Measurements from ENCODE around the gene INF2. TPM values are rescaled to one million over a fixed set of nuclear protein-coding genes. Genes with fewer than 3 reads are reported as not detected.
A peak's percentile ranks its signal among the peaks of the same experiment; 100 is the strongest.

Gene INF2
- total RNA-seq, 1 donor, result 49.2 TPM

GRCh38 chr14:104752423-104752734 is 63.0 kb downstream of the INF2 start:
- Histone ChIP-seq H3K27me3 (ENCODE audit: insufficient read depth, low read length) (no peaks in the 10 kb centered on the region), H3K9me3 (ENCODE audit: low read depth, low read length) (no peaks in the 10 kb centered on the region), H4K20me1 (ENCODE audit: insufficient read depth, low read length) (peaks cover 34% of the 10 kb centered on the region), H3K36me3 (ENCODE audit: insufficient read depth, low read length) (peaks cover 17% of the 10 kb centered on the region), H3K27ac (ENCODE audit: low read depth, low read length) (peak overlapping the region; percentile 58), H3K4me2 (ENCODE audit: insufficient read depth, low read length) (peak overlapping the region; percentile 90), H2AFZ (ENCODE audit: low read length) (peak overlapping the region; percentile 98), H3K79me2 (ENCODE audit: insufficient read depth, low read length) (peaks cover 45% of the 10 kb centered on the region), H3K4me3 (ENCODE audit: insufficient read depth, low read length) (peak overlapping the region; percentile 99), H3K4me1 (ENCODE audit: insufficient read depth, low read length) (peaks cover 28% of the 10 kb centered on the region)
- TF ChIP-seq CTCF (IDR thresholded peaks at IDR 0.05; ENCODE audit: extremely low read depth, low read depth, low read length), result no peak
- peak; percentile 100 for DNase-seq (ENCODE audit: insufficient read length, low spot score, missing footprints)

- peaks cover 50% of the 10 kb centered on the region for H3K79me2 ChIP-seq (ENCODE audit: insufficient read depth, low read length)
- peak within 1 kb of the TSS; percentile 99 for H3K4me3 ChIP-seq (ENCODE audit: insufficient read depth, low read length)
Observed at GRCh38 chr14:104752735-104753527, 63.5 kb downstream of the INF2 start, which contains the start of gene SIVA1. Gene SIVA1 (plus strand): TSS chr14:104753147. CDS start chr14:104753202, 55 bp downstream.

GRCh38 chr14:104753528-104754212 is 64.3 kb downstream of the INF2 start:
- H2AFZ ChIP-seq (ENCODE audit: low read length), result peak overlapping the region; percentile 65
- H3K79me2 ChIP-seq (ENCODE audit: insufficient read depth, low read length), result peaks cover 54% of the 10 kb centered on the region
- DNase-seq (ENCODE audit: insufficient read length, low spot score, missing footprints), result peak; percentile 76
- H3K4me2 ChIP-seq (ENCODE audit: insufficient read depth, low read length), result peak overlapping the region; percentile 97
- TF ChIP-seq CTCF (IDR thresholded peaks at IDR 0.05; ENCODE audit: extremely low read depth, low read depth, low read length), result no peak
- H4K20me1 ChIP-seq (ENCODE audit: insufficient read depth, low read length), result peaks cover 39% of the 10 kb centered on the region
- H3K9me3 ChIP-seq (ENCODE audit: low read depth, low read length), result no peaks in the 10 kb centered on the region
- H3K36me3 ChIP-seq (ENCODE audit: insufficient read depth, low read length), result peaks cover 26% of the 10 kb centered on the region
- peak overlapping the region; percentile 91 for H3K27ac ChIP-seq (ENCODE audit: low read depth, low read length)
- peaks cover 27% of the 10 kb centered on the region for H3K4me1 ChIP-seq (ENCODE audit: insufficient read depth, low read length)
- H3K4me3 ChIP-seq (ENCODE audit: insufficient read depth, low read length), result peak overlapping the region; percentile 99
- no peaks in the 10 kb centered on the region for H3K27me3 ChIP-seq (ENCODE audit: insufficient read depth, low read length)

More at GRCh38 chr14:104752735-104753527, 63.5 kb downstream of the INF2 start, which contains the start of gene SIVA1:
- Histone ChIP-seq H3K4me2 (ENCODE audit: insufficient read depth, low read length) (peak within 1 kb of the TSS; percentile 97), H2AFZ (ENCODE audit: low read length) (peak within 1 kb of the TSS; percentile 98), H3K27me3 (ENCODE audit: insufficient read depth, low read length) (no peaks in the 10 kb centered on the region), H4K20me1 (ENCODE audit: insufficient read depth, low read length) (peaks cover 35% of the 10 kb centered on the region), H3K27ac (ENCODE audit: low read depth, low read length) (peak within 1 kb of the TSS; percentile 91), H3K9me3 (ENCODE audit: low read depth, low read length) (no peaks in the 10 kb centered on the region), H3K36me3 (ENCODE audit: insufficient read depth, low read length) (peaks cover 22% of the 10 kb centered on the region), H3K4me1 (ENCODE audit: insufficient read depth, low read length) (peaks cover 28% of the 10 kb centered on the region)
- DNase-seq (ENCODE audit: insufficient read length, low spot score, missing footprints), result peak; percentile 100
- no peak for TF ChIP-seq CTCF (IDR thresholded peaks at IDR 0.05; ENCODE audit: extremely low read depth, low read depth, low read length)

Measured in osteoblast (primary cell).